ENCODE results near the gene BORCS5. TPM values are rescaled to one million over a fixed set of nuclear protein-coding genes. Genes with fewer than 3 reads are reported as not detected.

The BORCS5 gene
- total RNA-seq, 1 donor from 2014 or later: 17.4 TPM

GRCh38 chr12:12467264-12467663, 110.4 kb downstream of the BORCS5 start:
- intact Hi-C loops (cut with DNase I): no loop called here
- no peaks in the 10 kb centered on the region for H3K4me1 ChIP-seq

GRCh38 chr12:12467688-12468261, 110.9 kb downstream of the BORCS5 start:
- peaks cover 0 to 10% of the 10 kb centered on the region in 2 donors for H3K36me3 ChIP-seq
- H3K27ac ChIP-seq: no peak overlapping the region
- H3K27me3 ChIP-seq: no peaks in the 10 kb centered on the region
- no peak for DNase-seq (ENCODE audit: extremely low spot score in 2 of 2)
- TF ChIP-seq, protein P1, sequence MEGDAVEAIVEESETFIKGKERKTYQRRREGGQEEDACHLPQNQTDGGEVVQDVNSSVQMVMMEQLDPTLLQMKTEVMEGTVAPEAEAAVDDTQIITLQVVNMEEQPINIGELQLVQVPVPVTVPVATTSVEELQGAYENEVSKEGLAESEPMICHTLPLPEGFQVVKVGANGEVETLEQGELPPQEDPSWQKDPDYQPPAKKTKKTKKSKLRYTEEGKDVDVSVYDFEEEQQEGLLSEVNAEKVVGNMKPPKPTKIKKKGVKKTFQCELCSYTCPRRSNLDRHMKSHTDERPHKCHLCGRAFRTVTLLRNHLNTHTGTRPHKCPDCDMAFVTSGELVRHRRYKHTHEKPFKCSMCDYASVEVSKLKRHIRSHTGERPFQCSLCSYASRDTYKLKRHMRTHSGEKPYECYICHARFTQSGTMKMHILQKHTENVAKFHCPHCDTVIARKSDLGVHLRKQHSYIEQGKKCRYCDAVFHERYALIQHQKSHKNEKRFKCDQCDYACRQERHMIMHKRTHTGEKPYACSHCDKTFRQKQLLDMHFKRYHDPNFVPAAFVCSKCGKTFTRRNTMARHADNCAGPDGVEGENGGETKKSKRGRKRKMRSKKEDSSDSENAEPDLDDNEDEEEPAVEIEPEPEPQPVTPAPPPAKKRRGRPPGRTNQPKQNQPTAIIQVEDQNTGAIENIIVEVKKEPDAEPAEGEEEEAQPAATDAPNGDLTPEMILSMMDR (IDR thresholded peaks at IDR 0.05): no peak
- TF ChIP-seq POLR2A (IDR thresholded peaks at IDR 0.05) (no peak), POLR2AphosphoS5 (IDR thresholded peaks at IDR 0.05; ENCODE audit: insufficient read depth in 1 of 2, low read depth in 1 of 2) (no peak)
- intact Hi-C loops (cut with DNase I): no loop called here
- no peak overlapping the region for H3K4me3 ChIP-seq
- no peaks in the 10 kb centered on the region for H3K4me1 ChIP-seq
- no peaks in the 10 kb centered on the region for H3K9me3 ChIP-seq

More at GRCh38 chr12:12467264-12467663, 110.4 kb downstream of the BORCS5 start:
- peaks cover 0 to 10% of the 10 kb centered on the region in 2 donors for H3K36me3 ChIP-seq
- H3K27me3 ChIP-seq: no peaks in the 10 kb centered on the region
- no peak overlapping the region for H3K27ac ChIP-seq
- no peak overlapping the region for H3K4me3 ChIP-seq
- DNase-seq (ENCODE audit: extremely low spot score in 2 of 2): no peak
- no peak for TF ChIP-seq POLR2A (IDR thresholded peaks at IDR 0.05)
- TF ChIP-seq, protein P1 (IDR thresholded peaks at IDR 0.05): no peak
- TF ChIP-seq POLR2AphosphoS5 (IDR thresholded peaks at IDR 0.05; ENCODE audit: insufficient read depth in 1 of 2, low read depth in 1 of 2): no peak
- H3K9me3 ChIP-seq: no peaks in the 10 kb centered on the region

DNA sequence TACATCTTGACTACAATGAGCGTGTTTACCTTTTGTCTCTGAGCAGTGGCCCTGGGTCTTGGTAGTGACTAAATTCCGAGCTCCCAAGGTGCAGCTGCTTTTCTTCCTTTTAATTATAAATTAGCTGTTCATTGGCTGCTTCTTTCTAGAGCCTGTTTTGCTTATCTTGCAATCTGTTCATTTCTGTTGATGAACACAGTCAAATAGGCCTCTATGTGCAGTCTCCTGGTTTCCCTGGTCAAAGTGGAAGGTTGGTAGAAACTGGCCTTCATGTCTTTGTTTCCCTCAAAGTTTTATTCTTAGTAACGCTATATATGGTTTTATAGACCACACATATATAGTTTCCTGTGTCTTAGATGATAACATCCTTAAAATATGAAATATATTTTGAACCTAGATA, 111.7 kb downstream of the BORCS5 start:
- Histone ChIP-seq H3K9me3 (no peaks in the 10 kb centered on the region), H3K4me1 (no peaks in the 10 kb centered on the region), H3K4me3 (no peak overlapping the region), H3K27ac (no peak overlapping the region), H3K27me3 (no peaks in the 10 kb centered on the region), H3K36me3 (peaks cover 0 to 10% of the 10 kb centered on the region in 2 donors)
- DNase-seq (ENCODE audit: extremely low spot score in 2 of 2): no peak
- intact Hi-C loops (cut with DNase I): no loop called here
- TF ChIP-seq, protein P1 (IDR thresholded peaks at IDR 0.05): no peak
- TF ChIP-seq POLR2A (IDR thresholded peaks at IDR 0.05): no peak
- TF ChIP-seq POLR2AphosphoS5 (IDR thresholded peaks at IDR 0.05; ENCODE audit: insufficient read depth in 1 of 2, low read depth in 1 of 2): no peak

DNA sequence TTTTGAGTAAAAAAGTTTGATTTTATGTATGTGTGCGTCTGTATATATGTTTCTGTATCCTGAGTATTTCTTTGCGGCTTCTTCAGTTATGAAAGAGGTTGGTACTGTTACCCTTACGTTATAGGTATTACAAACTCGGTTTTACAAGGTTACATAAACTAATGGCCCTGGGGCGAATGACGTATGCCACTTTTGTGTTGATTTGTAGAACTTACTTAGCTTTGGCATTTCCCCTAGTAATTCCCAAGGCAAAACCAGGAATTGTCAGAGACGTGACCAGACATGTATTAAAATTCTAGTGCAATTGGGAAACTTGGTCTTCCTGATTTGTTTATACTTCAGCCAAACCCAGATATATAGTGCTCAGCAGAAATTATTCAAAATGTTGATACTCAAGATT, 112.5 kb downstream of the BORCS5 start:
- Histone ChIP-seq H3K9me3 (no peaks in the 10 kb centered on the region), H3K27ac (no peak overlapping the region)
- DNase-seq (ENCODE audit: extremely low spot score in 2 of 2): no peak

More for the DNA sequence above, 112.5 kb downstream of the BORCS5 start:
- intact Hi-C loops (cut with DNase I): no loop called here
- peak in 1 of 2 donors; percentile 83 for TF ChIP-seq POLR2AphosphoS5 (IDR thresholded peaks at IDR 0.05; ENCODE audit: insufficient read depth in 1 of 2, low read depth in 1 of 2)
- TF ChIP-seq, protein P1 (IDR thresholded peaks at IDR 0.05): no peak
- peaks cover 0 to 10% of the 10 kb centered on the region in 2 donors for H3K36me3 ChIP-seq
- no peak overlapping the region for H3K4me3 ChIP-seq
- no peaks in the 10 kb centered on the region for H3K4me1 ChIP-seq
- H3K27me3 ChIP-seq: no peaks in the 10 kb centered on the region
